Body of pancreas (tissue), 4 donors: ENCODE results near the gene ACADM. TPM values are rescaled to one million over a fixed set of nuclear protein-coding genes. Genes with fewer than 3 reads are reported as not detected.

Source experiments
- ATAC-seq: fragments of 150-250 bp; one replicate; pipeline ENCODE4 v1.9.1; 2016
- DNase-seq, 4 donors: peaks; one replicate each; pipeline ENCODE4 v3.0.0-alpha.2; 2019
- H3K27ac ChIP-seq, 4 donors: fragments of 200-600 bp; sonication (generic); 1 replicate in 3 of 4; 2 replicates in 1 of 4; pipeline versions ENCODE4 v1.5.1 to v1.6.1; 2016 to 2019; ENCODE audit warnings: mild to moderate bottlenecking in 1 of 4, mixed read lengths in 1 of 4, moderate library complexity in 1 of 4
- H3K27me3 ChIP-seq, 2 donors: fragments of 200-600 bp; sonication (generic); one replicate each; pipeline ENCODE4 v1.6.0; 2016; ENCODE audit warnings: mild to moderate bottlenecking in 1 of 2
- H3K36me3 ChIP-seq, 2 donors: fragments of 200-600 bp; sonication (generic); replicated peaks in 1 of 2; 2 replicates each; pipeline ENCODE4 v1.5.1; 2016; ENCODE audit warnings: low read depth in 2 of 2; ENCODE audit not compliant: insufficient read depth in 1 of 2
- H3K4me1 ChIP-seq: fragments of 200-600 bp; sonication (generic); one replicate; pipeline ENCODE4 v1.6.0; 2016
- H3K4me3 ChIP-seq, 2 donors: fragments of 200-600 bp; sonication (generic); 1 replicate in 1 of 2; 2 replicates in 1 of 2; pipeline ENCODE4 v1.5.1; 2016 to 2019
- H3K9me3 ChIP-seq, 3 donors: fragments of 200-600 bp; sonication (generic); 1 replicate in 2 of 3; 2 replicates in 1 of 3; pipeline ENCODE4 v1.5.1; 2016
- CTCF ChIP-seq, 7 experiments: fragments of 450-650 bp in 4 of 7; fragments of 200-600 bp in 3 of 7; sonication (generic) in 3 of 7; IDR thresholded peaks; one replicate each; pipeline ENCODE4 v1.5.1; 2016 to 2019; ENCODE audit warnings: antibody characterized with exemption in 7 of 7
- POLR2A ChIP-seq, 3 donors: fragments of 450-650 bp; IDR thresholded peaks; one replicate each; pipeline ENCODE4 v1.6.1; 2016; ENCODE audit warnings: antibody characterized with exemption in 3 of 3, mild to moderate bottlenecking in 2 of 3
- WGBS, 2 donors: methylation state at CpG; one replicate each; pipeline ENCODE4 v1.1.5; 2017; 5-methylcytosine and 5-hydroxymethylcytosine counted together
- intact Hi-C: fragments of 100-400 bp; cut with DNase I; formaldehyde crosslinking; loops from one replicate; pipeline ENCODE4 v1.15.1; 2023
- total RNA-seq, 2 donors: library from RNA; depleted of rRNA; stranded (reverse); fragments of >200 nt; gene quantifications; one replicate each; pipeline ENCODE4 v1.1.0, GENCODE V29; 2016

ACADM gene
- total RNA-seq, 2 donors from 2014 or later, result 38.1 to 38.2 TPM

DNA sequence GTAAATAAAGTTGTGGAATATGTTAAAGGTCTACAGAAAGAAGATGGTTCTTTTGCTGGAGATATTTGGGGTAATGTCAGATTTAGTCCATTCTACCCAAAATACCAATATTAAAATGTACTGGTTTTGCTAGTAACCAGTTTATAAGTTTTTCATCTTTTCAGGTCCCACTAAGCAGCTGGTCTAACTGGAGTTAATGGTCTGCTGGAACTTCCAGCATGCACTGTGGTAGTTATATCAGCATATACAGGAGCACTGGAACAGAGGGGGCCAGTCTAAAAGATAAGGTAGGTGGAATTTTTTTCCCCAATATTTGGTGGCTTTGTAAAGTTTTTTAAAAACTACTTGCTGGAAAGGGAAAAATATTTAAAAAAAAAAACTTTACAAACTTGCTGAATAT, 65.5 kb downstream of the ACADM start:
- Histone ChIP-seq H3K36me3 (peaks cover 20 to 28% of the 10 kb centered on the region in 2 donors), H3K4me1 (peaks cover 54% of the 10 kb centered on the region), H3K9me3 (no peaks in the 10 kb centered on the region), H3K27me3 (no peaks in the 10 kb centered on the region), H3K4me3 (no peak overlapping the region), H3K27ac (peak overlapping the region in 1 of 4 donors; percentile 46)
- TF ChIP-seq CTCF (IDR thresholded peaks at IDR 0.05) (no peak), POLR2A (IDR thresholded peaks at IDR 0.05) (no peak)
- ATAC-seq (no peak), DNase-seq (no peak)
- intact Hi-C loops, result loop anchor here (10.0 kb wide), 1 partner anchor 55 kb away; no protein-coding TSS in a partner anchor

GRCh38 chr1:75791022-75791421, 66.5 kb downstream of the ACADM start:
- peaks cover 47% of the 10 kb centered on the region for H3K4me1 ChIP-seq
- intact Hi-C loops, result no loop called here

GRCh38 chr1:75792091-75792490, 67.6 kb downstream of the ACADM start:
- Histone ChIP-seq H3K4me1 (peaks cover 46% of the 10 kb centered on the region), H3K4me3 (no peak overlapping the region), H3K36me3 (peaks cover 20 to 36% of the 10 kb centered on the region in 2 donors), H3K27ac (no peak overlapping the region), H3K9me3 (no peaks in the 10 kb centered on the region), H3K27me3 (no peaks in the 10 kb centered on the region)
- TF ChIP-seq POLR2A (IDR thresholded peaks at IDR 0.05) (no peak), CTCF (IDR thresholded peaks at IDR 0.05) (no peak)
- DNase-seq (no peak), ATAC-seq (no peak)
- intact Hi-C loops, result no loop called here
- 96 to 98% methylated on average over 3 of the region's 3 CpGs for WGBS, 2 donors

More at GRCh38 chr1:75791022-75791421, 66.5 kb downstream of the ACADM start:
- ATAC-seq, result no peak
- DNase-seq, result no peak
- Histone ChIP-seq H3K4me3 (no peak overlapping the region), H3K27me3 (no peaks in the 10 kb centered on the region), H3K27ac (peak overlapping the region in 2 of 4 donors; percentile 24 to 46), H3K36me3 (peaks cover 20 to 34% of the 10 kb centered on the region in 2 donors), H3K9me3 (no peaks in the 10 kb centered on the region)
- 16 to 24% methylated on average over 1 of the region's 1 CpG for WGBS, 2 donors
- TF ChIP-seq CTCF (IDR thresholded peaks at IDR 0.05) (no peak), POLR2A (IDR thresholded peaks at IDR 0.05) (no peak)

GRCh38 chr1:75794382-75794781, 69.9 kb downstream of the ACADM start:
- DNase-seq, result no peak
- Histone ChIP-seq H3K27me3 (no peaks in the 10 kb centered on the region), H3K27ac (no peak overlapping the region), H3K4me3 (no peak overlapping the region), H3K36me3 (peaks cover 20 to 36% of the 10 kb centered on the region in 2 donors), H3K9me3 (no peaks in the 10 kb centered on the region), H3K4me1 (peaks cover 23% of the 10 kb centered on the region)
- ATAC-seq, result no peak
- intact Hi-C loops, result no loop called here
- TF ChIP-seq POLR2A (IDR thresholded peaks at IDR 0.05) (no peak), CTCF (IDR thresholded peaks at IDR 0.05) (no peak)
- WGBS, 2 donors, result 90 to 95% methylated on average over 2 of the region's 2 CpGs

- intact Hi-C loops, result no loop called here
- Histone ChIP-seq H3K4me3 (no peak overlapping the region), H3K36me3 (peaks cover 20 to 36% of the 10 kb centered on the region in 2 donors), H3K4me1 (peaks cover 9% of the 10 kb centered on the region), H3K27ac (no peak overlapping the region), H3K27me3 (no peaks in the 10 kb centered on the region), H3K9me3 (no peaks in the 10 kb centered on the region)
- no peak for DNase-seq
- TF ChIP-seq CTCF (IDR thresholded peaks at IDR 0.05) (no peak), POLR2A (IDR thresholded peaks at IDR 0.05) (no peak)
- 93 to 98% methylated on average over 4 of the region's 4 CpGs for WGBS, 2 donors
- no peak for ATAC-seq
Observed at GRCh38 chr1:75795703-75796193, 71.2 kb downstream of the ACADM start.
